ENCODE measurements around the gene INS.

DNA sequence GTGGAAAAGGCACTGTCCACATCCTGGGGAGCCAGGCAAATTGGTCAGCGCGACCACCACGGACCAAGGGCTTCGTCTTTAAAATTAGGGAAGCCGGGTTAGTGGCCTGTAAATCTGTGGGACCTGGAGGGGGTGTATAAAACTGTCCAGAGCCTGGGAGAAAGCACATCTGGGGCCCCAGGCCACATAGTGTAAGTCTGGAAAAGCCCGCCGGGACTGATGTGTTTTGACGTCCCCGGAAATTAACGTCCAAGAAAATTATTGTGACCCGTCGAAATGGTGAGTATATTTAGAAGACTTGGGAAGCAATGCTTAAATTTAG is 17.6 kb downstream of the INS start:
- TF ChIP-seq BHLHE40 (IDR thresholded peaks at IDR 0.05; ENCODE audit: low read depth, low read length) (no peak), FOS (IDR thresholded peaks at IDR 0.05; ENCODE audit: low read depth, low read length) (no peak), POLR2A (IDR thresholded peaks at IDR 0.05; ENCODE audit: low read depth, low read length) (no peak), NFE2L2 (IDR thresholded peaks at IDR 0.05; ENCODE audit: low read depth, low read length) (no peak), RFX5 (IDR thresholded peaks at IDR 0.05; ENCODE audit: low read depth, low read length) (no peak), MAZ (IDR thresholded peaks at IDR 0.05; ENCODE audit: borderline replicate concordance, low read depth, low read length) (no peak), CEBPB (IDR thresholded peaks at IDR 0.05; ENCODE audit: low read depth, low read length) (no peak), CHD1 (IDR thresholded peaks at IDR 0.05; ENCODE audit: low read depth, low read length) (no peak), MAFK (IDR thresholded peaks at IDR 0.05; ENCODE audit: low read depth, low read length) (no peak), MXI1 (IDR thresholded peaks at IDR 0.05; ENCODE audit: borderline replicate concordance, low read depth, low read length) (no peak), SMC3 (IDR thresholded peaks at IDR 0.05; ENCODE audit: low read depth, low read length) (no peak)
- TF ChIP-seq, protein P1, sequence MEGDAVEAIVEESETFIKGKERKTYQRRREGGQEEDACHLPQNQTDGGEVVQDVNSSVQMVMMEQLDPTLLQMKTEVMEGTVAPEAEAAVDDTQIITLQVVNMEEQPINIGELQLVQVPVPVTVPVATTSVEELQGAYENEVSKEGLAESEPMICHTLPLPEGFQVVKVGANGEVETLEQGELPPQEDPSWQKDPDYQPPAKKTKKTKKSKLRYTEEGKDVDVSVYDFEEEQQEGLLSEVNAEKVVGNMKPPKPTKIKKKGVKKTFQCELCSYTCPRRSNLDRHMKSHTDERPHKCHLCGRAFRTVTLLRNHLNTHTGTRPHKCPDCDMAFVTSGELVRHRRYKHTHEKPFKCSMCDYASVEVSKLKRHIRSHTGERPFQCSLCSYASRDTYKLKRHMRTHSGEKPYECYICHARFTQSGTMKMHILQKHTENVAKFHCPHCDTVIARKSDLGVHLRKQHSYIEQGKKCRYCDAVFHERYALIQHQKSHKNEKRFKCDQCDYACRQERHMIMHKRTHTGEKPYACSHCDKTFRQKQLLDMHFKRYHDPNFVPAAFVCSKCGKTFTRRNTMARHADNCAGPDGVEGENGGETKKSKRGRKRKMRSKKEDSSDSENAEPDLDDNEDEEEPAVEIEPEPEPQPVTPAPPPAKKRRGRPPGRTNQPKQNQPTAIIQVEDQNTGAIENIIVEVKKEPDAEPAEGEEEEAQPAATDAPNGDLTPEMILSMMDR (conservative IDR thresholded peaks at IDR 0.05; ENCODE audit: low read depth, low read length) = no peak
- TF ChIP-seq, protein P2, sequence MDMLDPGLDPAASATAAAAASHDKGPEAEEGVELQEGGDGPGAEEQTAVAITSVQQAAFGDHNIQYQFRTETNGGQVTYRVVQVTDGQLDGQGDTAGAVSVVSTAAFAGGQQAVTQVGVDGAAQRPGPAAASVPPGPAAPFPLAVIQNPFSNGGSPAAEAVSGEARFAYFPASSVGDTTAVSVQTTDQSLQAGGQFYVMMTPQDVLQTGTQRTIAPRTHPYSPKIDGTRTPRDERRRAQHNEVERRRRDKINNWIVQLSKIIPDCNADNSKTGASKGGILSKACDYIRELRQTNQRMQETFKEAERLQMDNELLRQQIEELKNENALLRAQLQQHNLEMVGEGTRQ (IDR thresholded peaks at IDR 0.05; ENCODE audit: low read depth, low read length) = no peak
- TF ChIP-seq, protein P3, sequence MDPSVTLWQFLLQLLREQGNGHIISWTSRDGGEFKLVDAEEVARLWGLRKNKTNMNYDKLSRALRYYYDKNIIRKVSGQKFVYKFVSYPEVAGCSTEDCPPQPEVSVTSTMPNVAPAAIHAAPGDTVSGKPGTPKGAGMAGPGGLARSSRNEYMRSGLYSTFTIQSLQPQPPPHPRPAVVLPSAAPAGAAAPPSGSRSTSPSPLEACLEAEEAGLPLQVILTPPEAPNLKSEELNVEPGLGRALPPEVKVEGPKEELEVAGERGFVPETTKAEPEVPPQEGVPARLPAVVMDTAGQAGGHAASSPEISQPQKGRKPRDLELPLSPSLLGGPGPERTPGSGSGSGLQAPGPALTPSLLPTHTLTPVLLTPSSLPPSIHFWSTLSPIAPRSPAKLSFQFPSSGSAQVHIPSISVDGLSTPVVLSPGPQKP (IDR thresholded peaks at IDR 0.05; ENCODE audit: borderline replicate concordance, low read depth, low read length) = no peak

All from IMR-90 (cell line).